HG03175 (cell line): ENCODE measurements around the gene RAB37.
A peak's percentile ranks its signal among the peaks of the same experiment; 100 is the strongest.

Experiments
- ATAC-seq: cut with Tn5 transposase; IDR thresholded peaks from one replicate; pipeline ENCODE4 v1.9.1; 2021; ENCODE audit warnings: mild to moderate bottlenecking, moderate library complexity; ENCODE audit not compliant: unreplicated experiment

Gene RAB37

DNA sequence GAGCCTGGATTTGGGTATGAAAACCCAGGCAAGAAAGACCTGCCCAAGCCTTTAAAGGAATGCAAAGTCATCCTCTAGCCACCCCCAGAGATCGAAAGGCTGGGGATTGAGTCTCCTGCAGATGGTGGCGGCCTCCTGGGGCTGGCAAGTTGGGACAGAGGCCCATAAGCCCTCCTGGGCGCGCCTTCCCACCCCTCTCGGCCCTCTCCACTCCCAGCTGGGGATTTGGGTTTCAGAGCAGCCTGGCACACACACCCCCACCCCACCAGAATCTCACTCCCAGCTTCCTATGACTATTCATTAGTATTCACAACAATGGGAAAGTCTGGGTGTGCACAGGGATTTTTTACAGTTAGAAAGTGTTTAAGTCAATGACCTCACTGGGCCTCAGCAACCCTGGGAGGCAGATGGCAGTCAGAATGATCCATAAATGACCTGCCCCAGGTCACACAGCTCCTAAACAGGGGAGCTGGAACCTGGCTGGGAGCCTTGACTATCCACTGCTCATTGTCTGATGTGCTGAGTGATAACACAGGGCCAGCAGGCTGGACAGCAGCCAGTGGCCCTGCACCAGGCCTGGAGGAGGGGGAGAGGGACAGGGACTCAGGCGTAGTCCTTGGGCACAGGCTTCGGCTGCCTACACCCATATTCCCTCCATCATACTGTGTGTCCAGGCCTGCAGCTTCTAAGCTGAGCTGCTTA, 23.5 kb downstream of the RAB37 start:
- no peak for ATAC-seq

DNA sequence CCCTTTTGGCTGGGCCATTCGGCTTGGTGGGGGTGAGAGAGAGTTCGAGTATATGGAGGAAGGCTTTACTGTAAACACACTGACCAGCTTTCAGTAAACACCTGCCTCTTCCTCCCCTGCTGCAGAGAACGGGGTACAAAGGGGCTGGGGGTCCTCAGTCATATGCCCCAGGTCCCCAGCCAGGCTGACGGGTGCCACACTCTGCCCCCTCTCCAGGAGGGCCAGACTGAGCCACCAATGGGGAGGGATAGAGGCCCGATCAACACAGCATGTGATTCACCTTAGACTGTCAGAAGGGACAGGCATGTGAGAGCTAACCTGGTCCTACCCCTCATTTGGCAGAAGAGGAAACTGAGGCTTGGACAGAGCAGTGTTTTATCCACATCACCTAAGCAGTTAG, 24.4 kb downstream of the RAB37 start:
- ATAC-seq: no peak

DNA sequence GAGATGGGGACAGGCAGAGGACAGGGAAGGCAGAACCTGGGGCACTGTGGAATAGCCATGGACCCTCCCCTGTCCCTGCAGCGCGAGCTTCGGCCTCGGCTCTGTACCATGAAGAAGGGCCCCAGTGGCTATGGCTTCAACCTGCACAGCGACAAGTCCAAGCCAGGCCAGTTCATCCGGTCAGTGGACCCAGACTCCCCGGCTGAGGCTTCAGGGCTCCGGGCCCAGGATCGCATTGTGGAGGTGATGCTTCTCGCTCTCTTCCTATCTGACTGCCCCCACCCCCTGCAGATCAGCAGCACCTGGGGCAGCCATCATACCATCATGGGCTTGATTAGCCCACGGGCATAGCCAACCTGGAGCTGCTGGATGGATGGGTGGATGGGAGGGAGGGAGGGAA, 24.9 kb downstream of the RAB37 start:
- ATAC-seq: no peak

DNA sequence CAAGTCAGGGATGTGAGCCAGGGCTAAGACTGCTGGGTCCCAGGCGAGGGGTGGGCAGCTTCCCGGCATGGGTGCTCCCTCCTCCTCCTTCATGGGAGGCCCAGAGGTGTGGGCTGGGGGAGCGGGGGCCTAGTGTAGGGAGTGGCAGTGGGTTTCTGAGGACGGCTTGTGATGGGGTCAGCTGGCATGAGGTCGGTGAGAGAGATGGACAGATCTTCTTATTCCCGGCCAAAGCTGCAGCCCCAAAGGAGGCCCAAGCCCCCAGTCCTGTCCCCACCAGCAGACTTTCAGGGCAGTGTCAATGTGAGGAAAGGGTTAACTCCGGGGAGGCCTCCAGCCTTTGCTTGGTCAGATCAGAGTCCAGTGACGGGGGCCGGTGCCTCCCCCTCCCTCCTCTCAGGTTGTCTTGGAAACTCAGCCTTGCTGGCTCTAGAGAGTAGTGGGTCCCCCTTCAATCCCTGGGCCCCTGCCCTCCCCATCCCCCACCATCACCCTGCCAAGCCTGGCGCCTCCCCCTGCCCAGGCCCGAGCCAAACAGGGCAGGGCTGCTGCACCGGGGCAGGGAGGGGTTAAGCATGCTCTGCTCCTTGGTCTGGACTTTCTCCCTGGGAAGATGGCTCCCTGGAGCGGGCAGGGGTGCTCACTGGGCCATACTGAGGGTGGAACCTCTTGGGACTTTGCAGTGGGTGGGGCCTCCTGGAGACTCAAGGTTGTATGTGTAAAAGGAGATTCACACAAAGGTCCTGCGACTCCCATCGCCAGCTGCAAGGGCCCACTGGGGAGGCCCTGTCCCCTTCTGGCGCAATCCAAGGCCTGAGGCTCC, 26.7 kb downstream of the RAB37 start:
- no peak for ATAC-seq

DNA sequence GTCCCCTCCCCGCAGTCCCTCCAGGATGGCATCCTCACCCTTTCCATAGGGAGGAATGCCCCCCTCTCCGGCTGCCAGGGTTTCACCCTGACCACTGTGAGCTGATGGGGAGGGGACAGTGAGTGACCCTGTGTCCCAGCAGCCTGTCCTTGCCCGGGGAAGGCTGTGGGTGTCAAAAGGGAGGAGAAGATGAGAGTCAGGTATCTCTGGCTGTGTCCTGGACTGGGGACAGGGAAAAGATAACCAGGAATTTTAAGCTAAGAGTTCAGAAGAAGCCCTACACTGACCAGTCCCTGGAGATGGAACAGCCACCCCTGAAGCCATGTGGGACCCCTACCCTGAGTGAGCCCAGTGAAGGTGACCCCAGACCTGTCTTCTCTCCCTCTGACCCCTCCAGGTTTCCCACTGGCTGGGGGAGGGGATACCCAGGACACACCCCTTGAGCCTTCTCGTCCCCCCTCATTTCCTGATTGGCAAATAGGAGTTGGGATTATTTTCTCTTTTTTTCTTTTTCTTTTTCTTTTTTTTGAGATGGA, 27.8 kb downstream of the RAB37 start:
- no peak for ATAC-seq

DNA sequence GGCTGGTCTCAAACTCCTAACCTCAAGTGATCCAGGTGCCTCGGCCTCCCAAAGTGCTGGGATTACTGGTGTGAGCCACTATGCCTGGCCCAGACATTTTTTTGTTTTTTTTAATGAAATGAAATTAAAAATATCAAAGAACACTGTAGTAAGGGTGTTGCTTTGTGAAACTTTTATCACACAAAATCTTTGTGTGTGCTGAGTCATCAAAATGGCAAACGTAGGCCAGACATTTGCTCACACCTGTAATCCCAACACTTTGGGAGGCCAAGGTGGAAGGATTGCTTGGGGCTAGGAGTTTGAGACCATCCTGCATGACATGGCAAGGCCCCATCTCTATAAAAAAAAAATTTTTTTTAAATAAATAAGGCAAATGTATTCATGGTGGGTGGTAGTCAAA, 29.4 kb downstream of the RAB37 start:
- no peak for ATAC-seq

DNA sequence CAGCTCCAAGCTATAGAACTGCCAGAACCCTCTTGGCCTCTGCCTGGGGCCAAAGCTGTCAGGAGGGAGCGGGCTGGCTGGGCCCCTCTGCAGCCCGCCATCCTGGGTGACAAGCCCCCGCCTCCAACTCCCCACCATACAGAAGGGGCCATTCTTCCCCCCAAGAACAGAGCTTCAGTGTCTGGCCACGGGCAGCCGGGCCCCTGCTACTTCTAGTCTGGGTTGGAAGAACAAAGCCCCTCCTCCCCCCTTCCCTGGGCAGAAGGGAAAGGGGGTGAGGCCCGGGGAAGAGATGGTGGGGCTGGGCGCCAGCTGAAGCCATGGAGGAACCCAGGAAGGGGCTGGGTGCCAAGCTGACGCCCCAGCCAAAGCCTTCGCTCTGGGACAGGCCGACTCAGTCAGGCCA, 30.1 kb downstream of the RAB37 start:
- ATAC-seq: no peak

DNA sequence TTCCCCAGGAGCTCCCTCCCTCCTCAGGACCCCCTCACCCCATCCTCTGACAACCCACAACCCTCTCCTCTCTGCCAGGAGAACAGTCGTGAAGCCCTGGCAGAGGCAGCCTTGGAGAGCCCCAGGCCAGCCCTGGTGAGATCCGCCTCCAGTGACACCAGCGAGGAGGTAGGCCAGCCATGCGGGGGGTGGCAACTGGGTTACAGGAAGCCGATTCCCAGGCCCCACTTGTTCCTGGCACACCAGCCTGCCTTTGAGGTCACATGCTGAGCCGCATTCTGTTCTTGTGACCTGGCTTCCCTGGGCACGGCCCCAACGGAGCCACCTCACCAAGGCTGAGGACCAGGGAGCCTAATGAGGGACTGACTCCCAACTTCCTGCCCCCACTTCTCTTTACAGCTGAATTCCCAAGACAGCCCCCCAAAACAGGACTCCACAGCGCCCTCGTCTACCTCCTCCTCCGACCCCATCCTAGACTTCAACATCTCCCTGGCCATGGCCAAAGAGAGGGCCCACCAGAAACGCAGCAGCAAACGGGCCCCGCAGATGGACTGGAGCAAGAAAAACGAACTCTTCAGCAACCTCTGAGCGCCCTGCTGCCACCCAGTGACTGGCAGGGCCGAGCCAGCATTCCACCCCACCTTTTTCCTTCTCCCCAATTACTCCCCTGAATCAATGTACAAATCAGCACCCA, 31.2 kb downstream of the RAB37 start:
- ATAC-seq: no peak

DNA sequence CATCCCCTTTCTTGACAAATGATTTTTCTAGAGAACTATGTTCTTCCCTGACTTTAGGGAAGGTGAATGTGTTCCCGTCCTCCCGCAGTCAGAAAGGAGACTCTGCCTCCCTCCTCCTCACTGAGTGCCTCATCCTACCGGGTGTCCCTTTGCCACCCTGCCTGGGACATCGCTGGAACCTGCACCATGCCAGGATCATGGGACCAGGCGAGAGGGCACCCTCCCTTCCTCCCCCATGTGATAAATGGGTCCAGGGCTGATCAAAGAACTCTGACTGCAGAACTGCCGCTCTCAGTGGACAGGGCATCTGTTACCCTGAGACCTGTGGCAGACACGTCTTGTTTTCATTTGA, 31.7 kb downstream of the RAB37 start:
- no peak for ATAC-seq

DNA sequence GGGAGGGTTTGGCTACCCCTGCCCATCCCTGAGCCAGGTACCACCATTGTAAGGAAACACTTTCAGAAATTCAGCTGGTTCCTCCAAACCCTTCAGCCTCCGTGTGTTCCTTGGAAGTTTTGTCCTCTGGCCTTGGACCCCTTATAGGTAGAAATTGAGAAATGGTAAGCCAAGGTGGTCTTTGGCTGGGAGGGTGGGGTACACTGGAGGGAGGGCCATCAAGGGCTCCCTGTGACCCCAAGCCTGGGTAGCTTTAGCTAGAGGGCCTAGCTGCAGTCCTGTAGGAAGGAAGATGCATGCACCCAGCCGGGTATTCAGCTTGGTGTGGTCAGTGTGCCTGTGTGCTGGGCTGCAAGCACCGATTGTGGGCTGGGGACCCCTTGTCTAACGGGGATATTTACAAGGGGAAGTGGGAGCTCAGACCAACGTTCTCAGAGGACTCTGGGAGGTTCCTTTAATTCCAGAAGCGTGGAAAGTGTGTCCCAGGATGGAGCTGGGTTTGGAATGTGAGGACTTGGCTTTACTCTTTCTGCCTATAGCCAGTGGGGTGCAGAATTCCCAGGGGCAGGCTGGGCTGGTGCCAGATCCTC, 32.3 kb downstream of the RAB37 start:
- no peak for ATAC-seq

DNA sequence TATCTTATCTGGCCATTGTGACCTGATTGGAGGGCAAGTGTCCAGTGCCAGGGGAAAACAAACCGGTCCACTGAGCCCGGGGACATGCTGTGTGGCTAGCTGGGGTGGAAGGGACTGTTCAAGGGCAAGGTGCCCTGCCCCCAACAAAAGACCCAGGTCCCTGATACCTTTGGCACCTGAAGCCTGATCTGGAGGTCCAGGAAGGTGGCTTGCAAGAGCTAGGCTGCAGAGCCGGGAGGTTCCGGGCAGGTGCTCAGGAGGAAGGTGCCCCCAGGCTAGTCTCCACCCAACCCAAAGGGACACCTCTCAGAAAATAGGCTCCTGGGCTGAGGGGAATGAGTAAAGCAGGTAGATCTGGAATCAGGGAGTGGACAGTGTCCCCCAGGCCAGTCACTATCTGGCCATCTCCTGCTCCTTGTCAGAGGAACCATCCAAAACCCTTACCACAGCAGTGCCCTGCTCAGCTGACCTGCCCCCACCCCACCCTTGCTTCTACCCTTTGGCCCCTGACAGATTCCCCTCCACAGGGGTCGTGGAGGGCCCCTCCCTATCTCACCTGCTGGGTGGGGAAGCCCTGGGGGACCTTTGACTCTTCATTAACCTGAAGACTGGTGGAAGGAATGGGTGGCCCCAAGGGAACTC, 32.9 kb downstream of the RAB37 start:
- no peak for ATAC-seq

DNA sequence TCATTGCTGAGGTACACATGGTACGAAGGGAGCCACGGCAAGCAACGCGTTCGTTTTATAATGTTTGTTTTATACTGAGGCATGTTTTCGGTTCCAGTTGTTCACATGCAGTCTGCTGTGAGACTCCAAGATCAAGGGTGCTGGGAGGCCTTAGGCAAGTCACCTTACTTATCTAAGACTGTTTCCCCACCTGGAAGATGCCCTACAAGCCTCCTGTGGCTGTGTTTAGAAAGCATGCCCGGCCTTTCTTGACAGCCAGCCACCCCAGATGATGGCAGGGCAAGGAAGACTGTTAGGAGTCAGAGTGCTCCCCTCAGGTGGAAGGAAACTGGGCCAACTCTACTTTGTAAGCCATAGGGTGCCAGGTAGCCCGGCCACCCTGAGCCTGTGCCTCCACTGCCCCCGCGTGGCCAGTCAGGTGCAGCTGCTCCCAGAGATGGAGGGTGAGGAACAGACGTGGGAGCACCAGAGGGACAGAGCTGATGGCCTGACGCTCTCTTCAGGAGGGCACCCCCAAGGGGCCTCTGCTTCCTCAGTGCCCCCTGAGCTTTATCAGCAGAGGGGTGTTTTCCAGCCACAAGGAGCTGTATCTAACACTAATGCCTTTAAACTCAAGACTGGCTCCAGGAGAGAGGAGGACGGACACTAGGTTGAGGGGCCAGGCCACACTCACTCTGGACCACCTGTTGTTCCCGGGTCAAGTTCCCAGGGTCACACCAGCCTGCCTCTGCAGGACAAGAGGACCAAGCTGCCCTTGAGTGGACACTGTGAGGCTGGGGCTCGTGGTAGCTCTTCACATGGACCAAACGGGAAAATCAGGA, 33.7 kb downstream of the RAB37 start:
- peak; percentile 55 for ATAC-seq

DNA sequence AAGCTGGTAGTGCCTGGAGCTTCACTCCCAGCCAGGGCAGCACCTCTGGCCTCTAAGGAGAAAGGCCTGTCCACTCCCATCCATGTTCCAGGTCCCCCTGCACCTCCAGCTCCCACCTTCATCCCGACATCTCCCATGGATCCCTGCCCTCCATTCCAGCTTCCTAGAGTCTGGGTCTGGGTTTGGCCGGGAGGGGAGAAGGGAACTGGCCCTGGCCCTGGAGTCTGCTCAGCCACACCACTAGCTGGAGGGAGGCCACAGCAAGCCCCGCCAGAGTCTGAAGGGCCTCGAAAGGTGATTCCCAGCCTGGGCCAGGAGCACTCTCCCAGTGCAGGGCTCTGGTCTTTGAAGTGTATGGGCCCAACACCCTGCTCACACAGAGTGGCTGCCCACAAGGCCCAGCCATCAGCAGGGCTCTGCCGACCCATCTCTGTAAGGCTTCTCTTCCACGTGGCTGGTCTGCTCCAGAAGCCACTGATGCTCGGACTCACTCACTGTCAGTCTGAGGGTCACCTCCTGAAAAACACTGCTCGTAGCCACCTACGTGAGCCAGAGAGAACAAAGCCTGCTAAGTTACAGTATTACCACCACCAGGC, 34.4 kb downstream of the RAB37 start:
- ATAC-seq: no peak

DNA sequence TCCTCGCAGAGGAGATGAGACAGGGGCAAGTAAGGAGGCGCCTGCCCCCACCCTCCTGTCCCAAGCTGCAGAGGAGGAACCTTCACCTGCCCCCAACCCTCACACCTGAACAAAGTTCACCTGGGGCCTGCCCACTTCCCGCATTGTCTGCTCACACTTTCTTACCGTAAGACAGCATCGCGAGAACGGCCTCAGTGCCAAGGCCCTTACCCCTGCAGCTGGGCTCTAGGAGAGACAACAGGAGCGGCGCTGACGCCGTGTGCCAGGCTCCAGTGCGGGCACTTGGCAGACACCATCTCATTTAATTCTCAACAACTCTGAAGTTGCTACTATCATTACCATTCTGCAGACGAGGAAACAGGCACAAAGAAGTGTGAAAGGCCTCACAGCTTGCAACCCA, 35.0 kb downstream of the RAB37 start:
- no peak for ATAC-seq

DNA sequence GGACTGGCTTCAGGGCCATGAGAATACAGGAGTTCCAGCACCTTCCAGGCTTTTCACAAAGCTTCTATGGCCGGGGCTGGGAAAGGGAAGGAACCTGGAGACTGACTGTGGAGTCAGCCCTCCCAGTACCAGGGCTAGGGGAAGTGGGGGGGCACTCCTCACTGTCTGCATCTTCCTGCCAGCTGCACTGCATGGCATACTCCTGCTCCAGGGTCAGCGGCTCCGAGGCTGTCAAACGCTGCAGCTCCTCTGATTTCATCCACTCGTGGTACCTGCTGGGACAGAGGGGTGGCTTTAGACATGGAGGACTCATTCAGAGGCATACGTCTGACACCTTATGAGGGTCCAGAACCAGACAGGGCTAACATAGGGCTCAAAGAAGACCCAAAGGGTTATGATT, 36.4 kb downstream of the RAB37 start:
- ATAC-seq: no peak

DNA sequence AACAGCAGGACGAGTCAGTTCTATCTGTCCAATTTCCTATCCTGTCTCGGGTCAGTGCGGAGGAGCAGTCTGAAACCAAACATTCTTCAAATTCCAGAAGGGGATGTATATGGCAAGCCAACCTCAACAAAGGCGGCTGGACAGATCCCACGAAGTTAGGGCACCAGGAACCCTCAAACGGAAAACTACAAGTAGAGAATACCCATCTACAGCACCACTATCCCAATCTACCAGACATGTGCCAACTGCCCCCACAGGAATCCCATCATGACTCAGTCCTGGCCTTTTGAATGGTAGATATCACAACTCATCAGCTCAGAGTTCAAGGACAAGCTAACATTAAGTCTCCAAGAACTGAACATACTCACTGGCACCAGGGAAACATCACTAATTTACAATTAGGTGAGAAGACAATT, 36.8 kb downstream of the RAB37 start:
- ATAC-seq: no peak

DNA sequence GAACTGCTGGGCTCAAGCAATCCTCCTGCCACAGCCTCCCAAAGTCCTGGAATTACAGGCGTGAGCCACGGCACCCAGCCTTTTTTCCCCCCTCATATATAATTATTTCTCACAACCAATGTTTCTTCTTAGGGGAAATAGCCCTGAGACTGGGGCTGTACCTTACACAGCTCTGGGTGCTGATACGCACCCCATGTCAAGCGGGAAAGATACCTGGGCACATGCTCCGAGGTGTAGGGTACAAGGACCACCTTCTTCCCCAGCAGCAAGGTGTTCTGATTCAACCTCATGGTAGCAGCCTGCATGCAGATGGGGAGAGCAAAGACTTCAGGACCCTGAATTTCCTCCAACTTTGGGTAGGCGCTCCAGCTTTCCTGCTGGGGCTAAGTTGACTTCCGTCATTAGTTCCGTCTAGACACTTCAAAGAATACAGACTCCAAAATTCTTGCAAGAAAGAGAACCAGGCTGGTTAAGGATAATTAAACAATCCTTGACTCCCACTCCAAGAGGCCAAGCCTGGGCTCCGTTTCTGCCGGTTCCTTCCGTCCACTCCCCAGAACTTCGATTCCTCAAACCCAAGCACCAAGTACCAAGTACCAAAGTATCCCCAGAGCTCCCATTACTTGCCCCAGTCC, 38.5 kb downstream of the RAB37 start:
- ATAC-seq: no peak

DNA sequence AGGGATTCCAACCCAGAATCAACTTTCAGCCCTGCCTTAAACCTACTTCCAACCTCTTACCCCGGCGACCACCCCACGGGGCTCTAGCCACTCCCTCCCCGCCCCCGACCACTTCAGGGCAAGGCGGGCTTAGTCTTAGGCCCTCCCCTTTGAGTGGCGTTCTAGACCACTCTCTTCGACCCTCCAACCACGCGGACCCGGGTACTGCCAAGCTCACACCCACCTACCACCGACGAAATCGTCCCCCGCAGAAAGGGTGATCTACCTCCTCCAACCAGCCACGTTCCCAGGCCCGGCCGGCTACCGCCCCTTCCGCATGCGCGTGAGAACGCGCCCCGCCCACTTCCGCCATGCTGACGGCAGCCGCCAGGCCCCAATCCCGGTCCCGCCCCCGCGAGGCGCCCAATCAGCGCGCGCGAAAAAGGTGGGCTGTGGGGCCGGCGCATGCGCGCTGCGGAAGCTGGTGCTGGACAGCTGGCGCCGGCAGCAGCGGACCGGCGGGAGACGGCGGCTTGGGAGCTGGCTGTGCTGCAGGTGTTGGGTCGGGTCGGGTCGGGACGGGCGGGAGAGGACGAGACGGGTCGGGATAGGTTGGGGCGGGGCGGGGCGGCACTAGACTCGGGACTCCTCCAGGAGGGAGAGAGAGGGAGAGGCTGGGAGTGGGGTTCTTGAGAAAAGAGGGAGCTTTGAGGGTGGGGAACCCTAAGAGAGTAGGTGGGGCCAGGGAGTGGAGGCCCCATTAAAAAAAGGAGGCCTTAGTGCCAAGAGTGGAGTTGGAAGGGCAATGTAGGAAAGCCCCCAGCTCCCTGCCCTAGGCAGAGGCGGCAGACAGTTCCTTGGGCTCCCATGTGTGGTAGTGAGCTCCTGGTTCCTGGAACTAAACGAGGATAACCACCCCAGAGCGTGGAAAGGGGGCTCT, 39.2 kb downstream of the RAB37 start, which contains the start of gene NAT9:
TSS of gene NAT9 (minus strand) at position 302 of the 919 bp plus-strand sequence. CDS start 647 bp downstream, outside the sequence.
- peak; percentile 68 for ATAC-seq
